ENCODE data around the gene ADPRHL1.

The ADPRHL1 gene

GRCh38 chr13:113413178-113413897 lies 40.0 kb downstream of the ADPRHL1 start:
- TF ChIP-seq NFIC (IDR thresholded peaks at IDR 0.05) (peak; percentile 27; the same call in 1 of the 2 replicates), CEBPB (IDR thresholded peaks at IDR 0.05) (no peak), REST (IDR thresholded peaks at IDR 0.05; ENCODE audit: low read depth) (no peak), YY1 (IDR thresholded peaks at IDR 0.05; ENCODE audit: low read depth) (no peak), TEAD4 (IDR thresholded peaks at IDR 0.05) (peak; percentile 35; the same call in 1 of the 2 replicates), EP300 (IDR thresholded peaks at IDR 0.05; ENCODE audit: borderline replicate concordance) (peak; percentile 66; the same call in 1 of the 2 replicates), CREB1 (IDR thresholded peaks at IDR 0.05; ENCODE audit: low read depth) (no peak), FOXM1 (IDR thresholded peaks at IDR 0.05; ENCODE audit: borderline replicate concordance, low read depth) (no peak), RAD21 (IDR thresholded peaks at IDR 0.05; ENCODE audit: low read depth) (no peak), EGR1 (IDR thresholded peaks at IDR 0.05) (no peak), TCF12 (IDR thresholded peaks at IDR 0.05; ENCODE audit: low read depth) (peak; percentile 42; the same call in 1 of the 2 replicates), TAF1 (IDR thresholded peaks at IDR 0.05; ENCODE audit: low read depth) (no peak), ZBTB7A (IDR thresholded peaks at IDR 0.05; ENCODE audit: low read depth) (peak; percentile 65; the same call in 1 of the 2 replicates)
- TF ChIP-seq, protein P1, sequence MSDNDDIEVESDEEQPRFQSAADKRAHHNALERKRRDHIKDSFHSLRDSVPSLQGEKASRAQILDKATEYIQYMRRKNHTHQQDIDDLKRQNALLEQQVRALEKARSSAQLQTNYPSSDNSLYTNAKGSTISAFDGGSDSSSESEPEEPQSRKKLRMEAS (IDR thresholded peaks at IDR 0.05), result no peak
- TF ChIP-seq, protein P2, sequence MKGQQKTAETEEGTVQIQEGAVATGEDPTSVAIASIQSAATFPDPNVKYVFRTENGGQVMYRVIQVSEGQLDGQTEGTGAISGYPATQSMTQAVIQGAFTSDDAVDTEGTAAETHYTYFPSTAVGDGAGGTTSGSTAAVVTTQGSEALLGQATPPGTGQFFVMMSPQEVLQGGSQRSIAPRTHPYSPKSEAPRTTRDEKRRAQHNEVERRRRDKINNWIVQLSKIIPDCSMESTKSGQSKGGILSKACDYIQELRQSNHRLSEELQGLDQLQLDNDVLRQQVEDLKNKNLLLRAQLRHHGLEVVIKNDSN (IDR thresholded peaks at IDR 0.05), result no peak

GRCh38 chr13:113412440-113412839 lies 40.8 kb downstream of the ADPRHL1 start:
- TF ChIP-seq YY1 (IDR thresholded peaks at IDR 0.05; ENCODE audit: low read depth), result no peak

GRCh38 chr13:113411216-113412023 lies 41.9 kb downstream of the ADPRHL1 start:
- TF ChIP-seq CEBPB (IDR thresholded peaks at IDR 0.05) (peak; percentile 14; the same call in 1 of the 2 replicates), REST (IDR thresholded peaks at IDR 0.05; ENCODE audit: low read depth) (no peak), TEAD4 (IDR thresholded peaks at IDR 0.05) (peak; percentile 42; the same call in 1 of the 2 replicates), YY1 (IDR thresholded peaks at IDR 0.05; ENCODE audit: low read depth) (0 out of 2 replicates have a peak, but pooled peaks have one; percentile 39), NFIC (IDR thresholded peaks at IDR 0.05) (peak; percentile 54), TCF12 (IDR thresholded peaks at IDR 0.05; ENCODE audit: low read depth) (no peak)

DNA sequence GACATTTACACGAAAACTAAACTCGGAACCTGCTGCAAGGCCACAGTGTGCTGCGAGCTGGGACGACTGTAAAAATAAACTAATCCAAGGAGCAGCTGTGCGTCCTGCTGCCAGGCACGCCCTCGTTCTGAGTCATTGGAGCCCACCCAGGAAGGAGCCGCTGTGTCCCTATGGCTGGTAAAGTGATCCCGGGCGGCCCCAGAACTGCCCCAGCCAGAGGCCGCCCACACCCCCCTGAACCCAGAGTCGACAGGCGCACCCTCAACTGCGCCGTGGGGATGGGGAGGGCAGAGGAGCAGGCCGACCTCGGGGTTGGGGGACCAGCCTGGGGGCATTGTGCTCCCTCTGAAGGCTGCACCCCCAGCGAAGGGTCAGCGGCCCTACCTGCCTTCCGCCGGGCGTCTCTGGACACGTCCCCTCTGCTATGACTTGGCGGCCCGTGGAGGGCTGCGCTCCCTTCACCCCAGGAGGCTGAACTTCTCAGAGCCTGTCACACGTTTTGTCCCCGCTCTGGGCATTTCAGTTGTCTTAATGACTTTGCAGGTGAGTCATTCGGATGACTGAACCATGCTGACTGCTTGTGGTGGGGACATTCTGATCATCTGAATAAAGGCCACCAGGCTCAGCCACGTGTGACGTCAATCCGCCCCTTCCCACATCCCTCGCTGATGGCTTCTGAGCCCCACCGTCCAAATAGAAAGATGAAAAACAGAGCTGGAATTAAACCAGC lies 42.7 kb downstream of the ADPRHL1 start:
- TF ChIP-seq TCF12 (IDR thresholded peaks at IDR 0.05; ENCODE audit: low read depth), result peak; percentile 52
- TF ChIP-seq, protein P1 (IDR thresholded peaks at IDR 0.05), result peak; percentile 36
- TF ChIP-seq ZBTB7A (IDR thresholded peaks at IDR 0.05; ENCODE audit: low read depth), result peak; percentile 81
- TF ChIP-seq EP300 (IDR thresholded peaks at IDR 0.05; ENCODE audit: borderline replicate concordance), result peak; percentile 59; the same call in 1 of the 2 replicates
- TF ChIP-seq REST (IDR thresholded peaks at IDR 0.05; ENCODE audit: low read depth), result no peak
- TF ChIP-seq NFIC (IDR thresholded peaks at IDR 0.05), result peak; percentile 25; the same call in 1 of the 2 replicates
- no peak for TF ChIP-seq CEBPB (IDR thresholded peaks at IDR 0.05)
